ENCODE measurements around the gene LRRC55. TPM values are rescaled to one million over a fixed set of nuclear protein-coding genes. Genes with fewer than 3 reads are reported as not detected.

The LRRC55 gene
- total RNA-seq, 1 experiment from 2014 or later, result 0.79 TPM

GRCh38 chr11:57190548-57190947 lies 8.8 kb downstream of the LRRC55 start:
- ATAC-seq (no peak), DNase-seq (ENCODE audit: low spot score) (no peak)
- H3K4me3 Mint-ChIP-seq, result no peak overlapping the region
- TF ChIP-seq USF2 (CRISPR knock-in tag; IDR thresholded peaks at IDR 0.05) (no peak), NFYB (CRISPR knock-in tag; conservative IDR thresholded peaks at IDR 0.05; ENCODE audit: low read depth) (no peak), PRRX2 (CRISPR knock-in tag; IDR thresholded peaks at IDR 0.05) (no peak)
- no peaks in the 10 kb centered on the region; the same call in none of the 2 replicates for H3K27me3 Mint-ChIP-seq (ENCODE audit: low read depth)
- H3K27ac Mint-ChIP-seq, result no peak overlapping the region
- H3K4me1 Mint-ChIP-seq, result peaks cover 24% of the 10 kb centered on the region
- ChIA-PET CTCF (interaction anchor here (1.4 kb wide), 1 partner anchor 59 kb away, joined by 10 read pairs; no protein-coding TSS in a partner anchor), POLR2A (interaction anchor here (1.1 kb wide), 1 partner anchor 9 kb away, joined by 3 read pairs; no protein-coding TSS in a partner anchor)
- no peaks in the 10 kb centered on the region for H3K36me3 Mint-ChIP-seq
- peaks cover 4% of the 10 kb centered on the region; the same call in 1 of the 2 replicates for H3K9me3 Mint-ChIP-seq

GRCh38 chr11:57191311-57192219 lies 9.8 kb downstream of the LRRC55 start:
- H3K27ac Mint-ChIP-seq, result no peak overlapping the region
- no peaks in the 10 kb centered on the region; the same call in 1 of the 2 replicates for H3K27me3 Mint-ChIP-seq (ENCODE audit: low read depth)
- ATAC-seq, result peak; percentile 51
- ChIA-PET CTCF (interaction anchor here (1.4 kb wide), 1 partner anchor 58 kb away, joined by 10 read pairs; no protein-coding TSS in a partner anchor), POLR2A (interaction anchor here (0.5 kb wide), 1 partner anchor 521 kb away, joined by 6 read pairs; the partner anchor contains the start of genes MED19 and TMX2)
- H3K9me3 Mint-ChIP-seq, result peaks cover 4% of the 10 kb centered on the region; the same call in 1 of the 2 replicates
- DNase-seq (ENCODE audit: low spot score), result no peak
- H3K36me3 Mint-ChIP-seq, result no peaks in the 10 kb centered on the region
- H3K4me1 Mint-ChIP-seq, result peaks cover 24% of the 10 kb centered on the region
- H3K4me3 Mint-ChIP-seq, result no peak overlapping the region
- TF ChIP-seq NR1H2 (CRISPR knock-in tag; IDR thresholded peaks at IDR 0.05) (no peak), ZNF671 (CRISPR knock-in tag; IDR thresholded peaks at IDR 0.05) (no peak), NR3C1 (CRISPR knock-in tag; conservative IDR thresholded peaks at IDR 0.05; ENCODE audit: low read depth) (no peak), TCF7 (CRISPR knock-in tag; IDR thresholded peaks at IDR 0.05; ENCODE audit: low read depth) (no peak), GTF2I (CRISPR knock-in tag; conservative IDR thresholded peaks at IDR 0.05) (no peak), FOXP1 (CRISPR knock-in tag; IDR thresholded peaks at IDR 0.05; ENCODE audit: borderline replicate concordance) (no peak), EMX1 (CRISPR knock-in tag; IDR thresholded peaks at IDR 0.05) (no peak), MAX (CRISPR knock-in tag; IDR thresholded peaks at IDR 0.05) (no peak), STAT6 (CRISPR knock-in tag; conservative IDR thresholded peaks at IDR 0.05; ENCODE audit: low read depth) (no peak), ZNF425 (CRISPR knock-in tag; conservative IDR thresholded peaks at IDR 0.05) (no peak), CDX4 (CRISPR knock-in tag; IDR thresholded peaks at IDR 0.05; ENCODE audit: borderline replicate concordance) (no peak), MYBL2 (CRISPR knock-in tag; IDR thresholded peaks at IDR 0.05) (no peak), NR2C2 (CRISPR knock-in tag; IDR thresholded peaks at IDR 0.05) (no peak), ATF6 (CRISPR knock-in tag; IDR thresholded peaks at IDR 0.05) (no peak), CREM (CRISPR knock-in tag; IDR thresholded peaks at IDR 0.05) (no peak), ZSCAN18 (CRISPR knock-in tag; IDR thresholded peaks at IDR 0.05) (no peak), FOXP4 (CRISPR knock-in tag; IDR thresholded peaks at IDR 0.05) (no peak), ETV6 (CRISPR knock-in tag; IDR thresholded peaks at IDR 0.05) (no peak)

All from WTC11 (cell line).